ENCODE results near the gene SLC6A12.

SLC6A12 gene

DNA sequence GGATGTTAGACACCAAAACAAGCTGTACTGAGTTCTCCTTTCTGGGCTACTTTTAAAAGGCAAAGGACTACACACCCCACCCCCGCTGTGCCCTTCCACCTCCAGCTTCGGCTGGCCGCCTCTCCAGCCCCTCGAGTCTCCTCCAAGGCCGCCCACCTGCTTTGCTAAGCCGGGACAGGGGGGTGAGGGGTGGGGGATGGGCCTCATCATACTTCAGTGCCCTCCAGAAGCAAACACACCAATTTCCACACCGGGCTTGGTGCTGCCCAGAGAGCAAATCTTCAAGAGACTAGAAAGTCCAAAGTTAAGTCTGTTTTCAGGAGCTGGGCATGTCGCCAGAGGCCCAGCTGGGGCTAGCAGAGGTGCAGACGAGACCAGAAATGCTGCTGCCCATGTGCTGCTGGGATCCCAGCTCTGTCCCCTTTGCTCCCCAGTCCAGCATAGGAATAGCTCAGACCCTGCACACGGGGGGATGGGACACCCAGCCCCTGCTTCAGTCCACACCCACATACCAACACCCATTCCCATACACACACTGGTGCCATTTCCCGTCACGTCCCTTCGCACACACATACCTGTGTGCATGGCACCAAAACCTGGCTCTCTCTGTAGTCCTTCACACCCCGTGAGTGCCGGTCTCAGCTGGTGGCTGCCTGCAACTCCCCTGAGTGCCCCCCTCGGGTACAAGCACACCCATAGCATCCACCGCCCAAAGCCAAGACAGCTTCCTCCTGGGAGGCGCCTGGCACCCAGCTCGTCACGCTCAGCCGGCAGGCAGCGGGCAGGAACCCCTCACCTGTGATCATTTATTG is 1.0 kb downstream of the SLC6A12 start:
- DNase-seq = no peak

DNA sequence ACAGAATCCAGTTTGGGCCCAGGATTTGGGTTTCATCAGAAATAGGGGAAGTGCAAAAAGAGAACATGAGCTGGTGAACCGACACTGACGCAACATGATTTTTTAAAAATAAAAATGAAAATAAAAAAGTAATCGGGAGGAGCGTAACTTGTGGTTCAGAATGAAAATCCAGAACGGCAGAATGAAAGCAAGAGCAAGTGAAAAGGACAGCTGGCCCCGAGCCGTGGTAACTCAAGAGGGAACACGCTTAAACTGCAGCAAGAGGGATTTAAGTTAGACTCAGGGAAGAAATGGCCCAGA is 1.6 kb downstream of the SLC6A12 start:
- no peak for DNase-seq

DNA sequence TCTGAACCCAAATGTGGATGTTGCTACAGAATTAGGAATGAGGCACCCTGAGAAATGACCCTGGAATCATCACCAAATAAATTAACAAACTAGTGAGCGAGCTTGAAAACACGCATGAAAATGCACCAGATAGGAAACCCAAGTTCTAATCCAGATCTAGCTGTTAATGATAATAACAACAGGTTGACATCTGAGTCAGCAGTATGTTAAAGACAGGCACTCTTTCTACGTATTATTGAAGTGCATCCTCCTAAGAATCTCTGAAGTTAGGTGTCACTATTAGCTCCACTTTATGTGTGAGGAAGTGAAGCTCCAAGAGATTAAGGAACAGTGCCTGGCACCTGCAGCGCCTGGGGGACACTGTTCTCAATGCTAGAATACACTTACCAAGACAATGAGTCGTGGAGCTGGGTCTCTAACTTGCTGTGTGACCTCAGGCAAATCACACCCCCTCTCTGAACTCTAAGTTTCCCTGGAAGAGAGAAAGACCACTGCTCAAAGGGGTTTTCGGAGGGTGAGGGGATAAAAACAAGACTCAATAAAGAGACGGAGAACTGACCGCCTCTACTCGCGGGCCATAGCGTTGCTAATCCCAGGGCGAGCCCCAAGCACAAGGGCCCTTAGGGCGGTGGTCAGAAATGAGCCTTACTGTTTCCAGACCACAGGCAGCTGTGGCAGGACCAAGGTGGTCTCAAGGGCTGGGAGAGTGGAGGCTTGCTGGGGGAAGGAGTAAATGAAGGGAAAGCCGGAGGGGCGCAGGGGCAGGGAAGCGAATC is 2.1 kb downstream of the SLC6A12 start:
- DNase-seq = no peak

- DNase-seq = no peak
Observed at GRCh38 chr12:211142-211465, 2.9 kb downstream of the SLC6A12 start.

- no peak for DNase-seq
Observed at GRCh38 chr12:210277-211141, 3.4 kb downstream of the SLC6A12 start.

DNA sequence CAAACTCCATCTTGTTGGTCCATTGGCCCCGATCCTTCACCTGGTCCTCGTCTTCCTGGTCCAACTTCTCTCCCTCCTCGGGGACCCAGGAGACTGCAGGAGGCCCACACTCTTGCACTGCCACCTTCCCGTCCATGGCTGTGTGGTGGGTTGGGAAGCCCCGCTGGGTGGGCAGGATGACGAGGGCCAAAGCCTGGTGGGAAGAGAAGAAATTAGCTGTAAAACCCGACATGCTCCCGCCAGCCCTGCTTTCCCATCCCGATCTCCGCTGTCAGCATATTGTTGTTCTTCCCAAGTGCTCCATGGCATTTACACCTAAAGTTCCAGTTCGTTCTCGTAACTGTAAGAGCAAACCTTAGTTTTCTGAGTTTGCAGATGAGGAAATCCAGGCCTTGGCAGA is 4.1 kb downstream of the SLC6A12 start:
- DNase-seq = no peak

- no peak for DNase-seq
Observed at GRCh38 chr12:209246-209645, 4.7 kb downstream of the SLC6A12 start.

DNA sequence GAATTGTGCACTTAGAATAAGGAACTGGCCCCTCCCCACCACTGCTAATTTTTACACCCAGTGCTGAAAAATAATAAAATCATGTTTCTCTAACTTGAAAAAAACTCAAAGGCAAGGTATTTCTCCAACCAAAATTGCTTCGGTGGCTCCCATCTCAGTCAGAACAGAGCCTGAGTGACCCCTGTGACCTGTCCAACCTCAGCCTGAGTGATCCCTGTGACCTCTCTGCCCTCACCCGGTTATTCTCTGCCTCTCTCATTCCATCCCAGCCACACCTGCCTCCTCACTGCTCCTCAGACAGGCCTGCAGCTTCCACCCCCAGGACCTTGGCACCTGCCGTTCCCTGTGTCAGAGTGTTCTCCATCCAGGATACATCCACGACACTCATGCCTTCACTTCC is 5.1 kb downstream of the SLC6A12 start:
- DNase-seq = no peak

DNA sequence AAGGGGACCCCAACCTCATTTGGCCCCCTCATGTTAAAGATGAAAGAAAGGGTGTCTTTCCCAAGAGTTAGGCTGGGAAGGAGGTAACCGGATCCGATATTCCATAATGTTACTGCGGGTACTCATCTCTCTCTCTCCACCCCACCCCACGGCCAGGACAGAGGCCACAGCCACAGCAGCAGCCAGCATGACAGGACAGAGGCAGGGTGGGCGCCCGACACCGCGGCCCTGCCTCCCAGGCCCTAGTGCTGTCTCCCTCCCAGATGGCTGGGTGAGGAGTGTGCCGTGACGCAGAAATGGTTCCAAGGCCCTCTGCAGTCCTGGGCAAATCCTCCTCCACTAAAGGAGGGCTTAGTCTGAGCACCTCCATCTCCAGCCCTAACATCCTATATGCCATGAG is 6.2 kb downstream of the SLC6A12 start:
- DNase-seq = no peak

GRCh38 chr12:206746-207440 is 7.1 kb downstream of the SLC6A12 start:
- DNase-seq = no peak

DNA sequence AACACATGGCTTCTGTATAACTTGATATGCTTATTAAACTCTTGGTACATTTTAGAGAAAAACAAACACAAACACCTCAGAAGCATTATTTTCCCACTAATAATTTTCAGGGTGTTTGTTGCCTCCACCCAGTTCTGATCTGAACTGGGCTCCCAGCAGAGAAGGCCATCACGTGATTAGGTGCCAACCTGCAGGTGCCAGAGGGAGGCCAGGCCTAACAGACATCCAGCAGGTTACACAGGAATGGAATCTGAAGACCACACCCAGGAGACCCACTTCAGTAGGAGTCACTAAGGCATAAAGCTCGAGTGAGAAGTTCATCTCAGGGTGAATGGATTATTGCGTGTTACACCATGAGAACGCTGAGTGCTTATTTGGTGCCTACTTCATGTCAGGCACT is 8.9 kb downstream of the SLC6A12 start:
- no peak for DNase-seq

DNA sequence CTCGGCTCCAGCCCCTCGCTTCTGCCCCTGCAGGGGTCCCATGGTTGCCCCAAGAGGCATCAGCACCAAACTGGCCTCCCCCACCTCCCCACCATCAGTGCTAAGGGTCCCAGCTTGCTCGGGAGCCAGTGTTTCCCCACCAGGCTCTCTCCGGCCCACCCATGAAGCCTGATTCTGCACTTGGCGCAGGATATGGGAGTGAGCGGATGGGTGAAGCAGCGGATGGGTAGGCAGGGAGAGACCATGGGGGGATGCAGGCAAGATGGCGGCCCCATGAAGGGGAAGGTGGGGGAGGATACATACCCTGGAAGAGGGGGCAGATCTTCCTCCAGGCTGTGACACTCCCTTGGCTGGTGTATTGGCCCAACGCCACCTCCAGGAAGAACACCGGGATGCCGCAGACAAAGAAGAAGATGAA is 9.7 kb downstream of the SLC6A12 start:
- no peak for DNase-seq

- no peak for DNase-seq
Observed at GRCh38 chr12:203462-204260, 10.3 kb downstream of the SLC6A12 start.

- DNase-seq = no peak
Observed at GRCh38 chr12:203074-203461, 10.9 kb downstream of the SLC6A12 start.

GRCh38 chr12:202081-202731 is 11.8 kb downstream of the SLC6A12 start:
- no peak for DNase-seq

DNA sequence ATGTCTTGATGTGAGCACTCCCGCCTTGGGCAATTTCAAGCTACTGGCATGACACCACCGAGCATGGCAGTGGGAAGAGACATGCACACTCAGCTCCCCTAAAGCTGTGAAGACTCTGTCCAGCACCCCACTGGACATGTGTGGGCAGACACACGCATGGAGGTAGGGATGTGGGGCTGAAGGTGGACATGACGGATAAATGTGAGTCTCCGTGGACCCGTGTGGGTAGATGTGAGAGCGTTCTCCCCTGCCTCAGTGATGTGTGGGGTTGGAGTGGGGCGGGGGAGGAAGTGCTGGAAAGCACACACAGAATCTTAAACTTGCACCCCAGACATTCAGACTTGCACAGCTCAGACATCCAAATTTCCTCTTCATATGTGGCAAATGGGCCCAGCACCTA is 12.6 kb downstream of the SLC6A12 start:
- DNase-seq = no peak

DNA sequence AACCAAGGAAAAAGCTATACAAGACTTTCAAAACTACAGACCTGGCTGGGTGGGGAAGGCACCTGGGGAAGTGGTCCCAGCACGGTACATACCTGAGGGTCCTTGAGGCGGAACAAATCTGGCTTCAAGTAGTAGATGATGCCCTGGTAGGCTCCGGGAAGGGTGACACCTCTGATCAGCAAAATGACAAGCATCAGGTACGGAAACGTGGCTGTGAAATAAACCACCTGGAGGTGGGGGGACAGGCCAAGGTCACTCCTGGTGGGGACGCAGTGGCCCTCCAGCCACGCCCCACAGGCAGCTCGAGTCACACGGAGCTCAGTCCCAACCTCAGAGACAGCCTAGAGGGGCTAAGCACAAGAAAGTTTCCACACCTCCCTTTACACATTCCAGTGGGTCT is 15.3 kb downstream of the SLC6A12 start:
- DNase-seq = no peak

DNA sequence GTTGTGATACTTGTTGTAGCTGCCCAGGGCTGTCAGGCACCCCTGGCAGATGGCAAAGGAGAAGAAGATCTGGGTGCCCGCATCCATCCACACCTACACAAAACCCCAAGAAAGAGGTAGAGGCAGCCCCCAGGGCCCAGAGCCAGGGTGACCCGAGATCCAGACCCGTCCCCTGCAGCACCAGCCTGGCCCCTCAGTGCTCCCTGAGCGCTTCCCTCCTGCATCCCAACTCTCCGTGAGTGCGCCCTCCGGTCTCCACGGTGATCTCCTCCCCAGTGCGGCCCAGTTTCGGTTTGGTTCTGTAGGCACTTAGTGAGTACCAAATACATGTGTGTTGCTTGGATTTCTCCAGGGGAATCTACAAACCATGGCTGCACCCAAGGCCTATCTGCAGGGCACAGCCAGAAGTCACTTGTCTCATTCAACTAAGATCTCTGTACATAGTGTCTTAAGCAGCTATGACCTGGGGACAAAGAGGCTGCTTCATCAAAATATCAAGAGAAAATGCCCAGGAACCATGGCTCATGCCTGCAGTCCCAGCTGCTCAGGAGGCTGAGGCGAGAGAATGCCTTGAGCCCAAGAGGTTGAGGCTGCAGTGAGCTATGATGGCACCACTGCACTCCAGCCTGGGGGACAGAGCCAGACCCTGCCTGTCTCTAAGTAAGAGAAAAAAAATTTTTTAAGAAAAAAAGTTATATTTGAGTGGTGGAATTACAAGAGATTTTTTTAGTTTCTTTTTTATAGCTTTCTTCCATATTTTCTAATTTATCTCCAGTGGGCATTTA is 15.9 kb downstream of the SLC6A12 start:
- DNase-seq = no peak

- DNase-seq = no peak
Observed at GRCh38 chr12:197347-197746, 16.6 kb downstream of the SLC6A12 start.

DNA sequence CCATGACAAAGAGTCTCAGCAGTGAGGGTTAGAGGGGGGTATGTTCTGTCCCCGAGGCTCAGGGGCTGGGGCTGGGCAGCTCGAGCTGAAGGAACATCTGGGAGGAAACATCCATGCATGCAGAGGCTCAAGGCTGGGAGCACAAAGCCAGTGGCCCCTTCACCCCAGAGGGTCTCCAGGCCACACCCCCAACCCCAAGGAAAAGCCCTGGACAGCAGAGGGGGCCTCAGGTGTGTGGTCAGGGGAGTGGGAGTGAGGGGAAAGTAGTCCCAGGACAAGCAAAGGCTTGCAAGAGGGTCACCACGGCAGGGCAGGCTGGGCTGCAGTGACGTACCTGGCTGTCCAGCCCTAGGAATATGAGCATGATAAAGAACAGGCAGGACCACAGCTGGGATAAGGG is 17.5 kb downstream of the SLC6A12 start:
- no peak for DNase-seq

- no peak for DNase-seq
Observed at GRCh38 chr12:195951-196350, 18.0 kb downstream of the SLC6A12 start.

Data from activated T-cell treated with anti-CD3 and anti-CD28 coated beads, Interleukin-2, amount 50 U/mL, for 48 hours (primary cell).